Pulmonary artery endothelial cell (primary cell): ENCODE measurements around the gene PNLDC1. TPM values are rescaled to one million over a fixed set of nuclear protein-coding genes. Genes with fewer than 3 reads are reported as not detected.
"Not testable (repeated sequence)": the region's sequence is repeated elsewhere in the genome, so short reads cannot be mapped to it uniquely, and the experiment has no call there.

ENCODE experiments used
- DNase-seq: peaks from one replicate; pipeline ENCODE4 v3.0.0-alpha.2; 2011; ENCODE audit warnings: low read depth, low spot score
- total RNA-seq: library from RNA; depleted of rRNA; stranded (reverse); fragments of >200 nt; gene quantifications from 2 replicates; pipeline ENCODE4 v1.2.3, GENCODE V29; 2014

PNLDC1 gene
- total RNA-seq, 1 donor from 2014 or later: not detected

DNA sequence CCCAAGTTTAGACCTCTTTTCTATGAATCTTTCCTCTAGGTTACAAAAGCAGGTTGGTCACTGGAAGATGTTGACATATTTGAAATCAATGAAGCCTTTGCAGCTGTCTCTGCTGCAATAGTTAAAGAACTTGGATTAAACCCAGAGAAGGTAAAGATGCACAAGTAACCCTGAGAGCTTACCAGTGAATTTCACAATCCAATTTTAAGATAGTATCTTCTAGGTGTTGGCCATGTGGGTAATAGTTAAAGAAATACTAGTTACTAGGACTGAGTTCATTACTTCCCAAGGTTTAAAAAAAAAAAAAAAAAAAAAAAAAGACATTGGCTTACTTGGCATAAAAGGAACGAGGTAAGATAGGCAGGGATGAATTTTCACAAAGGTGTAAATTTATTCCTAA, 21.9 kb upstream of the PNLDC1 start:
- no peak for DNase-seq

- DNase-seq: no peak
These were observed 21.5 kb upstream of the PNLDC1 start for GRCh38 chr6:159778542-159779103.

- DNase-seq: no peak
These were observed 11.8 kb upstream of the PNLDC1 start for GRCh38 chr6:159788276-159788675.

DNA sequence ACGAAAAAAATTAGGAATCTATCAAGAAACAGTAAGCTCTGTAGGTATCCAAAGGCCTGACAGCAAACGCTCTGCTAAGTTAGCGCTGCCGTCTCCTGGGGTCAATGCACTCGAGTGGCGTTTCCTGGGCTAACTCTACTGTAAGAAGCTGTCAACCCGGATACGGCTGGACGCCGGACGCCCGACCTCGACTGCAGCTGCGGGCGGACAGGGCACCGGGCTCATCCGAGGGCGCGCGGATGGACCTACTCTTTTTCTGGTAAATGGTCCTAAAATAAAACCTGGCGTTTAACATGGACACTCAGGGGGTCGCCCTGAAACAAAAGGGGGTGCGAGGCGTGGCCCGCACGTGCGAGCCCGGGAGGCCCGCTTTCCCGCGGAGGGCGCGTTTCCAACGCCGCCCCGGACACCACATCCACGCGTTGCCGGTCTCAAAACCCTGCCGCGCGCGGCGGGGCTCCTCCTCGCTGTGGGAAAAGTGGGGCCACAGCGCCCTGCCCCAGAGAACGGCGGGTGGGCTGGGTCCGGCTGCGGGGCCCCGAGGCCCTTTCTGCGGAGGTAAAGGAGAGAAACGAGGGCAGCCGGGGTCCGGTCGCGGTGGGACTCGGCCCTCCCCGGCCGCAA, 11.2 kb upstream of the PNLDC1 start:
- DNase-seq: no peak

DNA sequence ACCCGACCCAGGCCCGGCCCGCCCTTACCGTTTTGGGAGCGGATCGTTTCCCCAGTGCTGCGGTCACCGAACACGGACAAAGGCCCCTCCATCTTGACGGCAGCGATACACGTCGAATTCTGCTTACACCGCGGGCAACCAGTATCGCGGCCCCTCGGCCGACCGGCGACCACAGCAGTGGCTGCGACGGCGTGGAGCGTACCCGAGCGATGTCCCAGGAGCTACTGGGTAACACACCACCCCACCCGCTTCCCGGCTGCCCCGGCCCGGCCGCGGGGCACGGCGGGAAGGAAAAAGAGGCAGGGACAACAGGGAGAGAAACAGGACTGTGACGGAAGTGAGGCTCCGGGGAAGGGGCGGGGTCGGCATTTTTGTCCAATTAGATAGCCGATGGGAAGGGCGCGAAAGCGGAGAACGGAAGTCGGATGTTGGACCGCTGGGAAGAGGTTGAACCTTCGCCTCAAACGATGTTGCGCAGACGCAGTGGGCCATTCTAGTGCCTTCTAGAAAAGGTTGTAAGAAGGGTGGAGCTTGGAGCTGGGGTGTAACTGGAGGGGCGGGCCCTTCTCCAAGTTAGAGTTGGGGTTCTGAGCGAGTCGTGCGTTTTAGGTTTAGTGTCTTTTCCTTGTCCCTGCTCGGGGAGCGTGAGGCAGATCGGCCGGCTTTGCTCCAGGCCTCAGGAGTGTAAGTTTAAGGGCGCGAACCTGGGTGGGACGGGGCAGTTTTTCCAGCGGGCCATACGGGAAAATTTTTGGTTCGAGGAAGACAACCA, 10.5 kb upstream of the PNLDC1 start, which contains the start of gene TCP1:
TSS of gene TCP1 (minus strand) at position 226 of the 772 bp plus-strand sequence. CDS start at position 92, 134 bp downstream.
- DNase-seq: peak; percentile 99

- DNase-seq: peak; percentile 96
These were observed 9.7 kb upstream of the PNLDC1 start, which contains the start of gene MRPL18 for GRCh38 chr6:159790149-159790955. Gene MRPL18, plus strand, starts transcription at chr6:159790467. Its CDS starts 121 bp downstream, at chr6:159790588.

DNA sequence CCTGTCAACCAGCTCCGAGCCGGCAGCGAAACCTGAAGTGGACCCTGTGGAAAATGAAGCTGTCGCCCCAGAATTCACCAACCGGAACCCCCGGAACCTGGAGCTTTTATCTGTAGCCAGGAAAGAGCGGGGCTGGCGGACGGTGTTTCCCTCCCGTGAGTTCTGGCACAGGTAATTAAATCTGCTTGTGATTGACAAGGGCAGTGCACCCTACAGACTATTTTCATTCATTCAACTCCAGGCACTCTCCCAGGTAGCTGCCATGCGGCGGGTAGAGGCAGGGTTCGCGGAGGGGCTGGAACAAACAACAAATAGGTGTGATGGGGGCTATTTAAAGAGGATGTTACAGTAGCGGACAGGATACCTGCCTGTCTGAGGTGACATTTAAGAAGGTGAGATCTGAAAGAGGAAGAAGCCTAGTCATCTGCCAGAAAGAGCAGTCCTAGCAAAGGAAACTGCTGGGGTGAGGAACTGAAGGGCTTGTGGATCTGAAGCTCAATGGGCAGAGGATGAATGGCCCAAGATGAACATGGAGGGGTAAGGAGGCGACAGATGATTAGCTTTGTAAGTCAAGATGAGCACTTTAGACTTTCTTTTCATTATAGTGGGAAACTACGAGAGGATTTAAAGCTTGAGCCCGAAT, 9.0 kb upstream of the PNLDC1 start:
- no peak for DNase-seq

GRCh38 chr6:159794976-159795375, 5.1 kb upstream of the PNLDC1 start:
- not testable (repeated sequence) for DNase-seq

GRCh38 chr6:159797554-159797953, 2.5 kb upstream of the PNLDC1 start:
- no peak for DNase-seq

DNA sequence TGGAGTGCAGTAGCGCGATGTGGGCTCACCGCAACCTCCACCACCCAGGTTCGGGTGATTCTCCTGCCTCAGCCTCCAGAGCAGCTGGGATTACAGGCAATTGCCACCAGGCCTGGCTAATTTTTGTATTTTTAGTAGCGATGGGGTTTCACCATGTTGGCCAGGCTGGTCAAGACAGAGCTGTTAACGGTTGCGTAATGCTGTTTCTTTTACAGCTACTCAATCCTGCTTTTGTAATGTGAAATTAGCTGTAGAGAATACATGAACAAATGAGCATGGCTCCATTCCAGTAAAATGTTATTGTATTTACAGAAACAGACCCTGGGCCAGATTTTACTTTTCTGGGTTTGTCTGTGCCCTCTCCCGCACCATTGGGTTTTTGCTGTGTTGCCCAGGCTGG, 1.9 kb downstream of the PNLDC1 start:
- DNase-seq: no peak

- no peak for DNase-seq
These were observed 4.4 kb downstream of the PNLDC1 start for GRCh38 chr6:159804504-159804903.

DNA sequence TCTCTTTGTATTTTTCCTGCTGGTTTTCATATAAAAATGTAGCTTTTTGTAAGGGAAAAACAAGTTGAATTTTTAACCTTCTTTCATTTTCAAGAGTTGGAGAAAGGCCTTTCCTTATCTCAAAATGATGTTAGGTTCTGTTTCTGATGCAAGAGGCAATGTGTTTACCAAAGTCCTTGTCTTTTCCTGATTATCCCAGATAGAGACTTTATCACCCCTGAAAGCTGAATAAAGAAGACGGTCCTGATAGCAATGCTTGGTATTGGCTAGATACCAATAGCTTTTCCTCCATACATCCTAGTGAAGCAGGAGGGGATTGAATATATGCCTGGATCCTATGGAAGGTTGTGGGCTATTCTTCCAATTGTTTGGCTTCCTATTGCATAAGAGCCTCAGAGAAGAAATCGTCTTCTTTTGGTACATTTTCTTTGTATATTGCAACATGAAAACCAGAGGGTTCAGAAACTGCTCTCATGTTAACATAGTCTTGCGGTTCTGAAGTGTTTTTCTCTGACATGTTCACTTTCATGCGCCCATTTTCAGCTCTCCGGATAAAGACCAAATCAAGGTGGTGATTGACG, 5.5 kb downstream of the PNLDC1 start:
- DNase-seq: no peak

- DNase-seq: no peak
These were observed 6.0 kb downstream of the PNLDC1 start for GRCh38 chr6:159806021-159806458.

DNA sequence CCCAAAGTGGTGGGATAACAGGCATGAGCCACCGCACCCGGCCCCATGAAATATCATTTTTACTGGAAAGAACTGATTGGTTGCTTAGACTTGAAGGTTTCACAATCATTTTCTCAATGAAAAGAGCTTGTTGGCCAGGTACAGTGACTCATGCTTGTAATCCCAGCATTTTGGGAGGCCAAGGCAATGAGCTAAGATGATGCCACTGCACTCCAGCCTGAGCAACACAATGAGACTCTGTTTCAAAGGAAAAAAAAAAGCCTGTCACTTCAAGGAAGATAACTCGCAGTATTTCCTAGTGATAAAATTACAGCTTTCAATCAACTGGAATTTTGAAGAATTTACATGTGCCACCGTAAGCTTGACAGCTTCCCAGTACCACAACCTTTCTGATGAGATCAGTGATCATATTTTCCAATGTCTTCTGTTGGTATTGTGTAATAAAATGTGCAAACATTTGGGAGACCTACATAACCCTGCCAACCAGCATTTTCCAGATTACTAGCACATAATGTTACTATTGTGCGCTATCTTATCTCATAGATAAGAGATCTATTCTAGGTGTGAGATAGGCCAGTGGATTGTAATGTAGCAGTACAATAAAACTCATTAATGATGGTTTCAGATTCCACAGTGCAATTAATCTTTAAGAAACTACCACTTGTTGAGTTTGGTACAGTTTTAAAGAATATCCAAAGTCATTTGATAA, 7.2 kb downstream of the PNLDC1 start:
- DNase-seq: no peak

DNA sequence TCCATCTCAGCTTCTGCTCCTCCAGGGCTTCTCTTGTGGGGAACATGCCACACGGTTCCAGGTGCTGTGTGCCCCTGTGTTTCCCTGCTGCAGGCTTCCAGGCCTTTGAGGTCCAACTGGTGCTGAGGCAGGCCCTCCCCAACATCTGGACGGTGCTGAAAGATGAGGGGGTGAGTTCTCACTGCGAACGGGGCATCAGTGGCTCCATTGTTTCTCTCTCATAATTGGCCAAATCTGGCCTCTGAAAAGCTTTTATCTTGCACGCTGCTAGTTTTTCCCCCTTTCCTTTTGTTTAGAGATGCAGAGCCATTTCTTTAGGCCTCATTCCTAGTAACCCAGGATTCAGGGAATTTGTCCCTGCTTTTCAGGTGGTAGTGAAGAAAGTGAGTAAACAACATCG, 8.6 kb downstream of the PNLDC1 start:
- no peak for DNase-seq

GRCh38 chr6:159809149-159809548, 9.1 kb downstream of the PNLDC1 start:
- DNase-seq: no peak

DNA sequence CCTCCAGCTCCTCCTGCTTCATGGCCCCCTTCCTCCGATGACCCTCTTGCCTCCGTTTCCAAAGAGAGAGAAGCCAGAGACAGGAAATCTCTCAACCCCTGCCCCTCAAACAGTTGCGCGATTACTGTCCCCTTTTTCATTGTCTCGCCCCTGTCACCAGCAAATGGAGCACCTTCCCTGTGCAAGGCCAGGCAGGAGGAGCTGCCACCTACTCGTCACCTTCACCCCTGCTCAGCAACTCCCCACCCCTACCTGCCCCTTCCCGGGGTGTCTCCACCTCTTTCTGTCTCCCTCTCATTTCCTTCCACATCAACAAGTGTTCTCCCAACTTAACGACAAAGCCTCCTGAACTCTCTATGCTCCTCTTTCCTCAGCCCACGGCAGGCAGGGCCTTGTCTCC, 13.7 kb downstream of the PNLDC1 start:
- no peak for DNase-seq

DNA sequence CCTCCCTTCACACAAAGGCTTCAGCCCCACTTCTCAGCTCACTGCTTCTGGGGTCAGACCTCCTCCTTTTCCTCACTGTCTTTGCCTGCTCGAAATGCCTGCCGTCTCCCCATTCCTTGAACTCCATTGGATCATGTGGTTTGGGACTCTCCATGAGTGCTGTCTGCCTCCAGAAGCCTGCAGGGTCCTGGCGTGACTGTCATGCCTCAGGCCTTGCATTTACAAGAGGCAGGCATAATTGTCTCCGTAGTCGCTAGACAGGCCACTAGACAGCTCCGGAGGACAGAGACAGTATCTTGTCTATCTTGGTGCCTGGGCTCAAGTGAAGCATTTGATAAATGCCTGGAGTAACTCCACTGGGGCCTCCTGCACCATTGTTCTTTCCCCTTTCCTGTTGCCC, 15.3 kb downstream of the PNLDC1 start:
- DNase-seq: no peak

GRCh38 chr6:159816775-159817174, 16.7 kb downstream of the PNLDC1 start:
- not testable (repeated sequence) for DNase-seq
